Naive thymus-derived CD4-positive, alpha-beta T cell (primary cell): ENCODE measurements around the gene ZNF487. TPM values are rescaled to one million over a fixed set of nuclear protein-coding genes. Genes with fewer than 3 reads are reported as not detected.
"Not testable (repeated sequence)": the region's sequence is repeated elsewhere in the genome, so short reads cannot be mapped to it uniquely, and the experiment has no call there.

ENCODE experiments used
- ATAC-seq: fragments of 150-1000 bp; cut with Tn5 transposase; 2 replicates; pipeline ENCODE4 v1.10.0; 2021; ENCODE audit warnings: mild to moderate bottlenecking, moderate library complexity
- CTCF ChIA-PET: fragments of 350-600 bp; sonication (Branson Sonifier 250); formaldehyde crosslinking; loops from one replicate; lab custom pipeline; 2021; ENCODE audit warnings: antibody characterized with exemption; lab: Charles Lee
- POLR2A ChIA-PET: fragments of 350-600 bp; sonication (Branson Sonifier 250); formaldehyde crosslinking; loops from one replicate; lab custom pipeline; 2021; ENCODE audit warnings: antibody characterized with exemption, inconsistent platforms; lab: Charles Lee
- DNase-seq, 9 donors: peaks; one replicate each; pipeline versions ENCODE4 v3.0.0 to v3.0.0-alpha.2; 2020 to 2022; ENCODE audit warnings: mixed read lengths in 1 of 9
- H3K27ac ChIP-seq: one replicate; pipeline ENCODE4 v1.7.0; 2013; ENCODE audit warnings: mild to moderate bottlenecking, low read depth, low read length, moderate library complexity
- H3K27me3 ChIP-seq, 2 donors: one replicate each; pipeline ENCODE4 v1.7.0; 2013; ENCODE audit warnings: low read length in 2 of 2, mild to moderate bottlenecking in 2 of 2, moderate library complexity in 2 of 2; ENCODE audit not compliant: control insufficient read depth in 2 of 2, insufficient read depth in 2 of 2
- H3K36me3 ChIP-seq, 3 experiments: 1 replicate in 2 of 3; 2 replicates in 1 of 3; pipeline ENCODE4 v1.7.0; 2013; ENCODE audit warnings: low read length in 3 of 3, mild to moderate bottlenecking in 3 of 3, moderate library complexity in 1 of 3; ENCODE audit not compliant: insufficient read depth in 3 of 3, control insufficient read depth in 2 of 3
- H3K4me1 ChIP-seq, 2 donors: one replicate each; pipeline ENCODE4 v1.7.0; 2013; ENCODE audit warnings: low read length in 2 of 2, mild to moderate bottlenecking in 2 of 2, moderate library complexity in 1 of 2; ENCODE audit not compliant: control insufficient read depth in 2 of 2, insufficient read depth in 2 of 2
- H3K4me3 ChIP-seq: 2 replicates; pipeline ENCODE4 v1.7.0; 2013; ENCODE audit warnings: mild to moderate bottlenecking, low read length
- H3K9me3 ChIP-seq, 3 experiments: 1 replicate in 2 of 3; 2 replicates in 1 of 3; pipeline ENCODE4 v1.7.0; 2013; ENCODE audit warnings: low read length in 3 of 3; ENCODE audit not compliant: control insufficient read depth in 2 of 3
- H3K27ac Mint-ChIP-seq, 9 donors: one replicate each; pipeline ENCODE4 v1.8.0; 2020 to 2022; ENCODE audit warnings: mixed read lengths in 9 of 9, mild to moderate bottlenecking in 8 of 9, moderate library complexity in 5 of 9, inconsistent platforms in 2 of 9
- H3K27me3 Mint-ChIP-seq, 5 donors: one replicate each; pipeline ENCODE4 v1.8.0; 2021 to 2022; ENCODE audit warnings: mixed read lengths in 5 of 5, mild to moderate bottlenecking in 1 of 5
- H3K36me3 Mint-ChIP-seq, 5 donors: one replicate each; pipeline ENCODE4 v1.8.0; 2020 to 2022; ENCODE audit warnings: mixed read lengths in 5 of 5, mild to moderate bottlenecking in 3 of 5, inconsistent platforms in 1 of 5
- H3K4me1 Mint-ChIP-seq, 7 donors: one replicate each; pipeline ENCODE4 v1.8.0; 2020 to 2022; ENCODE audit warnings: mixed read lengths in 7 of 7, mild to moderate bottlenecking in 3 of 7, inconsistent platforms in 1 of 7
- H3K4me3 Mint-ChIP-seq, 10 donors: one replicate each; pipeline ENCODE4 v1.8.0; 2020 to 2022; ENCODE audit warnings: mild to moderate bottlenecking in 10 of 10, mixed read lengths in 10 of 10, moderate library complexity in 6 of 10, inconsistent platforms in 2 of 10
- H3K9me3 Mint-ChIP-seq, 11 donors: one replicate each; pipeline ENCODE4 v1.8.0; 2020 to 2022; ENCODE audit warnings: mixed read lengths in 11 of 11, mild to moderate bottlenecking in 4 of 11, inconsistent platforms in 1 of 11, moderate library complexity in 1 of 11
- intact Hi-C, 2 donors: fragments of 100-400 bp; cut with micrococcal nuclease; formaldehyde crosslinking; loops; one replicate each; pipeline ENCODE4 v1.15.1; 2023
- polyA plus RNA-seq, 2 donors: library from polyadenylated mRNA; unstranded; fragments of 300-500 nt; fragmentation: Illumina TruSeq; gene quantifications; one replicate each; pipeline ENCODE4 v1.2.3, GENCODE V29; 2021
- total RNA-seq, 6 experiments: library from RNA in 5 of 6; stranded (reverse) in 5 of 6; gene quantifications; 1 replicate in 5 of 6; 2 replicates in 1 of 6; pipeline ENCODE4 v1.2.3 and lab custom pipeline; 2021 to 2026

Gene ZNF487
- total and polyA plus RNA-seq, 7 experiments from 2014 or later: 4.1 to 12.0 (median 5.9) TPM

DNA sequence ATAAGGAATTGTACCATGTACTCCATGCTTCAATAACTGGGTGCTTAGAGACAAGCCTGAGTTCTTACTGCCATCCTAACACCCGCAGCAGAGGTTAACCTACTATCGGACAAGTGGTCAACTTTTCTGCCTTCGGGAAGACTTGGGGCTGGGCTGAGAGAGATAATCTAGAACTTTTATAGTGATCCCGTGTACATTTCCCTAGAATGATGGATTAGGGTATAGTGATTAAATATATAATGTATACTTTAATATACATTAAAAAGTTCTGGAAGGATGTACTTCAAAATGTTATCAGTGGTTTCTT lies 15.8 kb upstream of the ZNF487 start:
- peaks cover 17 to 52% (median 47%) of the 10 kb centered on the region in 7 donors for H3K4me1 Mint-ChIP-seq
- H3K27me3 ChIP-seq: no peaks in the 10 kb centered on the region
- DNase-seq (no peak), ATAC-seq (no peak)
- no peaks in the 10 kb centered on the region for H3K27me3 Mint-ChIP-seq
- H3K4me1 ChIP-seq: peaks cover 24 to 34% of the 10 kb centered on the region in 2 donors
- H3K4me3 Mint-ChIP-seq: peak overlapping the region; percentile 87 to 98 (median 92)
- H3K27ac Mint-ChIP-seq: peak overlapping the region; percentile 91 to 99 (median 98)
- no peaks in the 10 kb centered on the region for H3K9me3 ChIP-seq
- CTCF ChIA-PET: interaction anchor here (1.7 kb wide), 1 partner anchor 14 kb away, joined by 3 read pairs; no protein-coding TSS in a partner anchor
- POLR2A ChIA-PET: interaction anchor here (0.7 to 4.9 kb wide), 9 partner anchors 10 to 58 kb away, joined by 3 to 72 read pairs (median 12); partner anchors contain the start of genes HNRNPF and ZNF487
- no peaks in the 10 kb centered on the region for H3K36me3 ChIP-seq
- peak overlapping the region; percentile 95 for H3K27ac ChIP-seq
- H3K4me3 ChIP-seq: peak overlapping the region; percentile 62
- peaks cover 0 to 2% (median 0%) of the 10 kb centered on the region in 5 donors for H3K36me3 Mint-ChIP-seq
- H3K9me3 Mint-ChIP-seq: no peaks in the 10 kb centered on the region
- intact Hi-C loops: no loop called here

DNA sequence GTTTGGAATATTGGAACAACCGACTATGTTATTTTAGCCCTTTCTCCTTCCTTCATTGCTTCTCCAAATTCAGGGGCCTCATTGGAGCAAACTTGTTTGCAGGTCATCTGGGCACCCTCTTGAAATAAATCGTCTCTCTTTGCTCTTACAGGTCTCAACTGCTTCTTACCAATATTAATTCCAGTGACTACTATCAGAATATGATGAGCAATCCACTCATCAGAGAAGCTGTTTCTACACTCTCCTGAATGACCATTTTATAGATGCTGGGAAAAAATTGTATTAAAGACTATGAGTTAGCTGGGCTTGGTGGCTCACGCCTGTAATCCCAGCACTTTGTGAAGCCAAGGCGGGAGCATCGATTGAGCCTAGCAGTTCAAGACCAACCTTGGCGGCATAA lies 15.4 kb upstream of the ZNF487 start:
- peaks cover 0 to 2% (median 0%) of the 10 kb centered on the region in 5 donors for H3K36me3 Mint-ChIP-seq
- Histone ChIP-seq H3K9me3 (no peaks in the 10 kb centered on the region), H3K4me3 (no peak overlapping the region), H3K27me3 (no peaks in the 10 kb centered on the region), H3K36me3 (no peaks in the 10 kb centered on the region), H3K4me1 (peaks cover 24 to 35% of the 10 kb centered on the region in 2 donors), H3K27ac (peak overlapping the region; percentile 95)
- no peaks in the 10 kb centered on the region for H3K9me3 Mint-ChIP-seq
- DNase-seq (no peak), ATAC-seq (no peak)
- peak overlapping the region; percentile 49 to 96 (median 68) for H3K4me3 Mint-ChIP-seq
- CTCF ChIA-PET: no interaction called here
- intact Hi-C loops: no loop called here
- POLR2A ChIA-PET: interaction anchor here (0.8 to 4.9 kb wide), 5 partner anchors 12 to 129 kb away, joined by 3 to 72 read pairs (median 12); partner anchors contain the start of genes HNRNPF and ZNF487
- H3K27me3 Mint-ChIP-seq: no peaks in the 10 kb centered on the region
- peaks cover 17 to 53% (median 48%) of the 10 kb centered on the region in 7 donors for H3K4me1 Mint-ChIP-seq
- H3K27ac Mint-ChIP-seq: peak overlapping the region in 8 of 9 donors; percentile 58 to 98 (median 94)

DNA sequence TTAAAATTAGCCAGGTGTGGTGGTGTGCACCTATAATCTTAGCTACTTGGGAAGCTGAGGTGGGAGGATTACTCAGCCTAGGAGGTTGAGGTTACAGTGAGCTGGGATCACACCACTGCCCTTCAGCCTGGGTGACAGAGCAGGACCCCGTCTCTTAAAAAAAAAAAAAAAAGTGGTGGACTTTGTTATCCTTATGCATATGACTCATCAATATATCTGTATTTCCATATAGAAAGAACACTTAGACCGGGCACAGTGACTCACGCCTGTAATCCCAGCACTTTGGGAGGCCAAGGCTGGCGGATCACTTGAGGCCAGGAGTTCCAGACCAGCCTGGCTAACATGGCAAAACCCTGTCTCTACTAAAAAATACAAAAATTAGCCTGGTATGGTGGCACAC lies 15.0 kb upstream of the ZNF487 start:
- H3K27ac Mint-ChIP-seq: peak overlapping the region in 8 of 9 donors; percentile 58 to 98 (median 94)
- H3K9me3 ChIP-seq, H3K27me3 ChIP-seq, DNase-seq, H3K27ac ChIP-seq, CTCF ChIA-PET, H3K27me3 Mint-ChIP-seq, H3K9me3 Mint-ChIP-seq, H3K4me3 ChIP-seq, H3K36me3 ChIP-seq, H3K36me3 Mint-ChIP-seq, ATAC-seq, intact Hi-C loops: not testable (repeated sequence)
- peaks cover 24 to 35% of the 10 kb centered on the region in 2 donors for H3K4me1 ChIP-seq
- peak overlapping the region in 8 of 10 donors; percentile 62 to 96 (median 78) for H3K4me3 Mint-ChIP-seq
- POLR2A ChIA-PET: interaction anchor here (0.8 to 4.9 kb wide), 5 partner anchors 12 to 130 kb away, joined by 3 to 72 read pairs (median 12); partner anchors contain the start of genes HNRNPF and ZNF487
- H3K4me1 Mint-ChIP-seq: peaks cover 17 to 54% (median 49%) of the 10 kb centered on the region in 7 donors

DNA sequence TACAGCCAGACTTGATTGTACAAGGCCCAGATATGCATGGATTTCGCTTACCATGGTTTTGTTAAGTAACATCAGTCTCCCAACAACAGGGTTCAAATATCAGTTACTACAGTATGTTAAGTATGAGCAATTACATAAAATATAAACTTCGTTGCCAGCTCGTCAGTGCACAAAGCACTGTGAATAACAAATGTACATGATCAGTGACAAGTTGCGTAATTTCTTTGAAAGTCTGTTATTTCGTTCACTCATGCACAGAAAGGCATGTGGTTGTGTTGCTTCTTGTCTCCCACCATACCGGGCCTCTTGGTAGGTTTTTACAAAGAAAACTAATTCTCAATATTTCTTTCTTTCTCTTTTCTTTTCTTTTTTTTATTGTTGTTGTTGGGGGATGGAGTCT lies 12.5 kb upstream of the ZNF487 start:
- H3K4me3 Mint-ChIP-seq: no peak overlapping the region
- ATAC-seq (no peak), DNase-seq (no peak)
- no peaks in the 10 kb centered on the region for H3K9me3 ChIP-seq
- H3K27ac Mint-ChIP-seq: peak overlapping the region in 1 of 9 donors; percentile 33
- no peaks in the 10 kb centered on the region for H3K9me3 Mint-ChIP-seq
- POLR2A ChIA-PET: interaction anchor here (1.1 to 1.8 kb wide), 3 partner anchors 11 to 38 kb away, joined by 3 to 5 read pairs (median 4); partner anchors contain the start of gene ZNF487
- no peaks in the 10 kb centered on the region for H3K27me3 Mint-ChIP-seq
- H3K27me3 ChIP-seq: no peaks in the 10 kb centered on the region
- no peak overlapping the region for H3K27ac ChIP-seq
- CTCF ChIA-PET: no interaction called here
- no peaks in the 10 kb centered on the region for H3K36me3 ChIP-seq
- H3K36me3 Mint-ChIP-seq: peaks cover 0 to 2% (median 0%) of the 10 kb centered on the region in 5 donors
- peaks cover 18 to 48% (median 43%) of the 10 kb centered on the region in 7 donors for H3K4me1 Mint-ChIP-seq
- intact Hi-C loops: no loop called here
- no peak overlapping the region for H3K4me3 ChIP-seq
- H3K4me1 ChIP-seq: peaks cover 12 to 26% of the 10 kb centered on the region in 2 donors

DNA sequence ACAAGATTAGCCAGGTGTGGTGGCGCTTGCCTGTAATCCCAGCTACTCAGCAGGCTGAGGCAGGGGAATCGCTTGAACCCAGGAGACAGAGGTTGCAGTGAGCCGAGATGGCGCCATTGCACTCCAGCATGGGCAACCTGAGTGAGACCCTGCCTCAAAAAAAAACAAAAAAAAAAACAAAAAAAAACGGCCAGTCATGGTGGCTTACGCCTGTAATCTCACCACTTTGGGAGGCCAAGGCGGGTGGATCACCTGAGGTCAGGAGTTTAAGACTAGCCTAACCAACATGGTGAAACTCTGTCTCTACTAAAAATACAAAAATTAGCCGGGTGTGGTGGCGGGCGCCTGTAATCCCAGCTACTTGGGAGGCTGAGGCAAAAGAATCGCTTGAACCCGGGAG lies 10.4 kb upstream of the ZNF487 start:
- peaks cover 9 to 33% (median 29%) of the 10 kb centered on the region in 7 donors for H3K4me1 Mint-ChIP-seq
- intact Hi-C loops, H3K9me3 Mint-ChIP-seq, H3K4me3 ChIP-seq, DNase-seq, H3K27me3 ChIP-seq, H3K27me3 Mint-ChIP-seq, H3K36me3 Mint-ChIP-seq, H3K36me3 ChIP-seq, ATAC-seq, H3K9me3 ChIP-seq: not testable (repeated sequence)
- peak overlapping the region in 1 of 10 donors; percentile 74 for H3K4me3 Mint-ChIP-seq
- ChIA-PET POLR2A (interaction anchor here (1.2 to 2.5 kb wide), 2 partner anchors 17 to 26 kb away, joined by 6 to 8 read pairs; partner anchors contain the start of gene HNRNPF), CTCF (interaction anchor here (0.6 to 1.0 kb wide), 2 partner anchors 11 to 39 kb away, joined by 3 to 7 read pairs; partner anchors contain the start of gene ZNF487)
- peak overlapping the region in 3 of 9 donors; percentile 38 to 63 (median 51) for H3K27ac Mint-ChIP-seq
- Histone ChIP-seq H3K27ac (peak overlapping the region; percentile 44), H3K4me1 (peaks cover 1 to 14% of the 10 kb centered on the region in 2 donors)

DNA sequence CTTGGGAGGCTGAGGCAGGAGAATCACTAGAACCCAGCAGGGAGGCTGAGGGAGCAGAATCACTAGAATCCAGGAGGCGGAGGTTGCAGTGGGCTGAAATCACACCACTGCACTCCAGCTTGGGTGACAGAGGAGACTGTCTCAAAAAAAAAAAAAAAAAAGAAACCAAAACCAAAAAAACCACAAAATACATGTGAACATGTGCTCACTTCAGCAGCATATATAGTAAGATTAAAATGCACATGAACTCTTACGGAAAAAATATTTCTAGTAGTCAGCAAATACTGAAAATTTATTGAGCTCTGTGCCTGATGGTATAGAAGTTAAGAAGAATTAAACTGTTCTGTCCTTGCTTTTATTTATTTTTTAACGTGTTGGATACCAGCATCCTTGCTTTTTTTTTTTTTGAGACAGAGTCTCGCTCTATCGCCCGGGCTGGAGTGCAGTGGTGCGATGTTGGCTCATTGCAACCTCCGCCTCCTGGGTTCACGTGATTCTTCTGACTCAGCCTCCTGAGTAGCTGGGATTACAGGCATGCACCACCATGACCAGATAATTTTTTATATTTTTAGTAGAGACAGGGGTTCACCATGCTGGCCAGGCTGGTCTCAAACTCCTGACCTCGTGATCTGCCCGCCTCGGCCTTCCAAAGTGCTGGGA lies 9.6 kb upstream of the ZNF487 start:
- no peaks in the 10 kb centered on the region for H3K27me3 Mint-ChIP-seq
- ATAC-seq (peak; percentile 85), DNase-seq (peak in 7 of 9 donors; percentile 46 to 67 (median 56))
- Histone ChIP-seq H3K27me3 (no peaks in the 10 kb centered on the region), H3K36me3 (no peaks in the 10 kb centered on the region), H3K27ac (peak overlapping the region; percentile 44), H3K4me3 (no peak overlapping the region), H3K9me3 (no peaks in the 10 kb centered on the region), H3K4me1 (peaks cover 0 to 12% of the 10 kb centered on the region in 2 donors)
- peak overlapping the region; percentile 26 to 82 (median 72) for H3K4me3 Mint-ChIP-seq
- intact Hi-C loops: loop anchor here in 1 of 2 donors (1.0 kb wide), 2 partner anchors 9 kb away; no protein-coding TSS in a partner anchor
- H3K9me3 Mint-ChIP-seq: no peaks in the 10 kb centered on the region
- CTCF ChIA-PET: interaction anchor here (0.6 kb wide), 1 partner anchor 40 kb away, joined by 3 read pairs; no protein-coding TSS in a partner anchor
- H3K4me1 Mint-ChIP-seq: peaks cover 6 to 30% (median 25%) of the 10 kb centered on the region in 7 donors
- H3K36me3 Mint-ChIP-seq: peaks cover 0 to 2% (median 0%) of the 10 kb centered on the region in 5 donors
- POLR2A ChIA-PET: interaction anchor here (0.8 to 2.6 kb wide), 6 partner anchors 10 to 123 kb away, joined by 3 to 8 read pairs (median 6); partner anchors contain the start of genes HNRNPF and ZNF487
- peak overlapping the region; percentile 76 to 94 (median 86) for H3K27ac Mint-ChIP-seq
